Left lobe of liver (tissue), 2 donors: ENCODE results near the gene PTPRCAP. TPM values are rescaled to one million over a fixed set of nuclear protein-coding genes. Genes with fewer than 3 reads are reported as not detected.

Source experiments
- ATAC-seq: fragments of 200-7000 bp; cut with Tn5 transposase; one replicate; pipeline ENCODE4 v1.9.1; 2020; ENCODE audit warnings: mild to moderate bottlenecking, moderate library complexity
- DNase-seq: peaks from one replicate; pipeline ENCODE4 v3.0.0-alpha.2; 2020; ENCODE audit warnings: low spot score
- total RNA-seq: library from RNA; stranded (reverse); gene quantifications from one replicate; pipeline ENCODE4 v1.2.1, GENCODE V29; 2021
- donor health status: DM: no; HTN: no; CAD: no; lungs with moderate emphysema.
- donor health status: DM: no; HTN: yes; CAD: no.

Gene PTPRCAP
- total RNA-seq, 1 donor from 2014 or later = 2.2 TPM

GRCh38 chr11:67441731-67442351 lies 4.4 kb upstream of the PTPRCAP start:
- DNase-seq = no peak
- no peak for ATAC-seq

- ATAC-seq = no peak
- DNase-seq = no peak
These were observed 3.6 kb upstream of the PTPRCAP start for GRCh38 chr11:67441098-67441563.

GRCh38 chr11:67440229-67441097 lies 3.0 kb upstream of the PTPRCAP start:
- ATAC-seq = no peak
- DNase-seq = no peak

- ATAC-seq = peak; percentile 1
- no peak for DNase-seq
These were observed 2.1 kb upstream of the PTPRCAP start for GRCh38 chr11:67439321-67440228.

- DNase-seq (no peak), ATAC-seq (no peak)
These were observed 848 bp upstream of the PTPRCAP start for GRCh38 chr11:67438158-67438902.

GRCh38 chr11:67437809-67438157 lies 301 bp upstream of the PTPRCAP start:
- ATAC-seq (no peak), DNase-seq (no peak)

- DNase-seq = no peak
- ATAC-seq = peak; percentile 6
These were observed 912 bp downstream of the PTPRCAP start for GRCh38 chr11:67436459-67437081.

GRCh38 chr11:67435727-67436458 lies 1.6 kb downstream of the PTPRCAP start:
- DNase-seq (no peak), ATAC-seq (no peak)

GRCh38 chr11:67435031-67435726 lies 2.3 kb downstream of the PTPRCAP start:
- DNase-seq = no peak
- ATAC-seq = no peak

- DNase-seq = no peak
These were observed 3.0 kb downstream of the PTPRCAP start for GRCh38 chr11:67434395-67434881.

GRCh38 chr11:67433536-67434394 lies 3.7 kb downstream of the PTPRCAP start:
- DNase-seq (no peak), ATAC-seq (no peak)

More at GRCh38 chr11:67434395-67434881, 3.0 kb downstream of the PTPRCAP start:
- ATAC-seq = no peak

GRCh38 chr11:67432655-67433349 lies 4.7 kb downstream of the PTPRCAP start:
- DNase-seq = no peak
- no peak for ATAC-seq

- no peak for DNase-seq
These were observed 5.9 kb downstream of the PTPRCAP start for GRCh38 chr11:67431346-67432249.

GRCh38 chr11:67429722-67430121 lies 7.8 kb downstream of the PTPRCAP start:
- DNase-seq (no peak), ATAC-seq (no peak)

More at GRCh38 chr11:67431346-67432249, 5.9 kb downstream of the PTPRCAP start:
- ATAC-seq = no peak

GRCh38 chr11:67429038-67429668 lies 8.3 kb downstream of the PTPRCAP start:
- ATAC-seq = no peak
- no peak for DNase-seq
